Vagina (tissue), 2 donors: ENCODE data around the gene ATP8A1.

Source experiments
- POLR2A ChIP-seq, 2 donors: fragments of 450-650 bp; IDR thresholded peaks; one replicate each; pipeline ENCODE4 v1.6.1; 2017; ENCODE audit warnings: antibody characterized with exemption in 2 of 2, mild to moderate bottlenecking in 2 of 2, moderate library complexity in 2 of 2
- POLR2AphosphoS5 ChIP-seq, 2 donors: sonication (generic); formaldehyde crosslinking; IDR thresholded peaks; one replicate each; pipeline ENCODE4 v1.9.0; 2017; ENCODE audit warnings: antibody characterized with exemption in 2 of 2, mild to moderate bottlenecking in 2 of 2, low read depth in 1 of 2; ENCODE audit not compliant: insufficient read depth in 1 of 2

GRCh38 chr4:42398871-42399331 lies 258.0 kb downstream of the ATP8A1 start:
- no peak for TF ChIP-seq POLR2AphosphoS5 (IDR thresholded peaks at IDR 0.05; ENCODE audit: insufficient read depth in 1 of 2, low read depth in 1 of 2)
- no peak for TF ChIP-seq POLR2A (IDR thresholded peaks at IDR 0.05)
